Inferior parietal cortex (tissue), 1 donor: ENCODE measurements around the gene NWD2.

ENCODE experiments used
- DNase-seq: peaks from one replicate; pipeline ENCODE4 v3.0.0-alpha.2; 2016; ENCODE audit errors: extremely low spot score

Gene NWD2

DNA sequence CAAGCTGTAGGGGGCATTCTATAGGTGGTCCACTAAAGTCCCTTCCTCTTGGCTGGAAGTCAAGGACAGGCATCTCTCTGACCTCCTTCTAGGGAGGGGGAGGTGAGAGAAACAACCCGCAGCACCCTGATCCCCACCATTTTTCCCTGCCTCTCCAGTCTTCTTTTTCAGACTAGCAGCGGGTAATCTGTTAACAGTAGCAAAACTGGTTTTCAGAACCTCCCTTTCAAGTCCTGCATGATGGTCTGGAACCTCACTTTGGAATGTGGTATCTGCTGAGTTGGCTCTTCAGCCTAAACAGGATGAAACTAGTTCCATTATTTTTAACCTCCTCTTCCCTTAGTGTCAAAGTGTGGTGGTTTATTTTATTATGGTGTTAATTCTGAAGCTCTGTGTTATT lies 196.0 kb downstream of the NWD2 start:
- DNase-seq: no peak

DNA sequence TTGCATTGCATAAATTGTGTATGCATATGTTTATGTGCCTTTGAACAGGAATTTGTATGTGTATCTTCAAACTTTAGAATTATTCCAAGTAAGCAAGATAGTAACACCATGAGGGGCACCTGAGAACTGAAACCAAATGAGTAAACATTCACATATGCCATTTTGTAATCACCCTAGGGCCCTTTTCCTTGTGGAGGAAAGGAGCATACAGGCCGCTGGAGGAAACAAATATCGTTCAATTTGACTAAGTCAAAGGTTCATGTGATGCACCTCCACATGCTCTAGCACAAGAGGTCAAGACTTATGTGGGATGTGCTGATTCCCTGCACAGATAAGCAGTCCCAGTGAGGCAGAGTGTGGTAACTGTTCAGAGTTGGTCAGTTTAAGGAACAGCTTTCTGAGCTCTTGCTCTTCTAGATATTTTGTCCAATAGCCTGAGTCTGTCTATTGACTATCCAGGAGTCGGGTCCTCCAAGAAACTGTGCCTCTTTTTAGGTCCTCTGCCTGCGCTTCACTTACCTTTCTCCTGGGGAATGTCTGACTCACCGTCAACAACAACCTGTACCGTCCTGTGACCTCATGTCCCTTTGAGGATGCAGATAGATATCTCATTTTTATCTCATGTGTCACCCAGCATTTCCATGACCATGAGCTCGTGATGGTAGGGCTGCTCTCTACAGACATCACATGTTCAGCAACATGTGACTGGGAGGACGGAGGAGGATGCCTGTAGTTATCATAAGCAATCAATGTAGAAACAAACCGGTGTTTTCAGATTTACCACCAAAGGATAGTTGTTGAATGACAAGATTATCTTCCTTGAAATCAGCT lies 196.9 kb downstream of the NWD2 start:
- DNase-seq: no peak

DNA sequence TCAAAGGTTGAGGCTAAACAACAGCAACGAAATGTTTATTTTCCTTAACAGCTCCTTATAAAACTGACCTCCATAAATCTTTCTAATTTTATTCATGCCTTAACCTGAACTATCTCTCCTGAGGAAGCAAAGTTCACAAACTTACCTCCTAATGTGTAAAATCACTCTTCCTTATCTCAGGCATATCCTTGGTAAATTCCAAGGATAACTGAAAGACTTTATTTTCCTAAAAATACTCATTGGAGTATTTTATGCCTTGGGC lies 197.4 kb downstream of the NWD2 start:
- DNase-seq: no peak

DNA sequence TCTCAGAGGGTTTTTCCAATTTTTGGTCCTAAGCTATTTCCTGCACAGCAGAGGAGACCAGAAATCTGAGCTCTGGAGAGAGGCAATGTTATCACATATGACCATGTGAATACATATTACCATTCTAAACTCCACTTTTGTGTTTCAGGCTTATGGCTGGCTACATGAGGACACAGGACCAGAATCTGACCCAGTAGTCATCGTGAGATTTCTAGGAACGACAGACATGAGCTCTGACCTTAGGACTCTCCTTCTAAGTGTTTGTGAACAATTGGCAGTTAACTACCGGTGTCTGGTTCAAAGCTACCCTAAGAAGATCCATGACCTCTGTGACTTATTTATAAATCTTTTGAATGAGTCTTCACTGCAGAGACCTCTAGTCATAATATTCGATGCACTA lies 198.6 kb downstream of the NWD2 start:
- no peak for DNase-seq

DNA sequence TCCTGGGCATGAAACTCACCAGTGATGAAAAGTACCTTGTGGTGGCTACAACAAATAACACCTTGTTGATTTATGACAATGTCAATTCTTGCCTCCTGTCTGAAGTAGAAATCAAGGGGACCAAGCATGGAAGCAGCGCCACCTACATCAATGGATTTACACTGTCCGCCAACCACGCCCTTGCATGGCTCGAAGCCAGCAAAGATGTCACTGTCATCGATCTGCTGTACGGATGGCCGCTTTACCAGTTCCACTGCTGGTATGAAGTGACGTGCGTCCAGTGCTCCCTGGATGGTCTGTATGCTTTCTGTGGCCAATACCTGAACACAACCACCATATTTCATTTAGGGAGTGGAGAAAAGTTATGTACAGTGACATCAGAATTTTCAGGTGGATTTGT lies 200.5 kb downstream of the NWD2 start:
- DNase-seq: no peak

DNA sequence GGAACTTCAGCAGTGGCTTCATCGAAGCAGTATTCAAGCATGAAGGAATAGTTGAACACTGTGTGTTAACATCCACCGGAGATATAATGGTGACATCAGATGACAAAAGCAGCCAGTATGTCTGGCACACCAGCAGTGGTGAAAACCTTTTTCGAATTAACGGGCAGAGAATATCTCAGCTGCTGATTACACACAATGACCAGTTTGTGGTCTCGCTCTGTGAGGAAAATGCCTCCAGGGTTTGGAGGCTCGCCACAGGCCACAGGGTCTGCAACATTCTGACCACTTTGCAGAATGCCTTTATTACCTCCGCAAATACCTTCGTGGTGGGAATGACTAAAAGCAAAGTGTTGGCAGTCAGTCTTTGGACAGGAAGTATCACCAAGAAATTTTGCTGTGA lies 201.5 kb downstream of the NWD2 start:
- DNase-seq: no peak

DNA sequence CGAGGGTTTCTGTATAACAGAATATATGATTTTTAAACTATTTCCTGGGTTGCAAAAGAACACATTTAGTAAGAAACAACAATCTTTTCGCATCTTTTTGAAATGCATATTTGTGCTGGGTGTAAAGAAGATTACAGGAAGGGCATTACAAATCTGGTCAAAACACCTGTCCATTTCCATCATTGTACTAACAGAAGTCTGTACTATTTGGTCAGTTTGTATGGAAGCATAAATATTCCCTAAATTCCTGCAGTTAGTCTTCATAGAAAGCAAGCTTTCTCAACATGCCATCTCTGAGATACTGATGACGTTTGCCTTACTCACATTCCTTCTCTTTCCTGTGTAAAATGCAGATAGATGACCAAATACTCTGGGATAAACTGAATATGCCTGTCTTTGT lies 203.3 kb downstream of the NWD2 start:
- no peak for DNase-seq

DNA sequence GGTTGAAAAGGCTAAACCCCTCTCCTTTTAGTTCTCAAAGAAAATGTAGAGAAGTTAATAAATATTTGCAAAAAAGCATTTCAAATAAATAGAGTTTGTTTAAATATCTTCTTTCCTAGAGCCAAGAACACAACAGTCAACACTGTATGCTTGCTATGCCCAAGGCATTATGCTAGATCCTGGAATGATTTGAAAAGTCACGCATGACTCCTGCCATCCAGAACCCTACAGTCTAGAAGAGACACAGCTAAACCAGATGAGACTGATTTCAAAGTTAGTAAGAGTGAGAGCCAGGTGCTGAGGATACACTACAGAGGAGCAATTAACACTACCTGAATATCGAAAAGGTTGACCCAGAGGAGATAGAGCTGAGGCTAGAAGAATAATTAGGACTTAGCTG lies 205.8 kb downstream of the NWD2 start:
- no peak for DNase-seq

DNA sequence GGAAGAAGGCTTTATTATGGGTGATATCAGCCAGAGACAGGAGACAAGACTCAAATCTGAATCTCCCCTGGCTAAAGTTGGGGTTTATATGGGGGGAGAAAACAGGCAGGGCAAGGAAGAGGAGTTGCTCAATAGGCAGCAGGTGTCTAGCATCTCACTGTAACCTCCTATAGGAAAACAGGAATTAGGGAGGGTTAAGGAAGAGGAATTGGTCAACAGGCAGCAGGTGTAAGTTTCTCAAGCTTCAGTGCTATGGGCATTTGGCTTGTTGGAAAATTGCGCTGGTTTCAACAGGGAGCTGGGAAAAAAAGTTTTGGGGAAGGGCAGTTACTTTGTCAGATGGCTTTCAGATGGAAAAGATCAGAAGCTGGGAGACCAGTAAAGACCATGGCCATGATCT lies 206.4 kb downstream of the NWD2 start:
- DNase-seq: no peak

DNA sequence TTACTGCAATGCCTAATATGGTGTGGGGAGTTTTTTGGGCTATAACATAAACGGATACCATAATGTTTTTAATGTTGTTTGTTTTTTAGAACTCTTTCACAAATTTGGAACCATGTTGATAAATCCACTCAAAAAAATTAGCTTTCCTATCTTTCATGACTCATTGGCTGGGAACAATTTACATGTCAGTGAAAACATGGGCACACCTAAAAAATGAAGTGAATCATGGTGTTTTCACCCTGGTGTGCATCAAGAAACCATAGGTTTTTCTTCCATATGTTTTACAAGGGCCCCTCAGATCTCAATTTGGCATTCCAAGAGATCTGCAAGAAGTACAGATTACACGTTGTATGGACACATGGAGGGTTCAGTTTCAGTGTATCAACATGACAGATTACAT lies 207.1 kb downstream of the NWD2 start:
- no peak for DNase-seq

DNA sequence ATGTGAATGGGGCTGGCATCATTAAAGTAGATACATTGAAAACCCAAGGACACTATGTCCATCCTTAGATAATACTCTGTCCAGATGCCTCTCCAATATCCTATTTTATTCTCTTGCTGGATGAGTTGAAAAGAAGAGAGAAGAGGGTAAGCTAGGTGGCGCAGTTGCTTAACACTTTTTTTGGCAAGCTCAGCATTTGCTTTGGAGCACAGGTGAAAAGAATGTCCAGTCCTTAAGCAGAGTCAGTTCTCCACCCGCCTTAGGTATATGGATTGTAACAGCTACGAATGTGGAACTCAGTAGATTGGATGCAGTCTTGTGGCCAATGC lies 208.4 kb downstream of the NWD2 start:
- DNase-seq: peak; percentile 89

DNA sequence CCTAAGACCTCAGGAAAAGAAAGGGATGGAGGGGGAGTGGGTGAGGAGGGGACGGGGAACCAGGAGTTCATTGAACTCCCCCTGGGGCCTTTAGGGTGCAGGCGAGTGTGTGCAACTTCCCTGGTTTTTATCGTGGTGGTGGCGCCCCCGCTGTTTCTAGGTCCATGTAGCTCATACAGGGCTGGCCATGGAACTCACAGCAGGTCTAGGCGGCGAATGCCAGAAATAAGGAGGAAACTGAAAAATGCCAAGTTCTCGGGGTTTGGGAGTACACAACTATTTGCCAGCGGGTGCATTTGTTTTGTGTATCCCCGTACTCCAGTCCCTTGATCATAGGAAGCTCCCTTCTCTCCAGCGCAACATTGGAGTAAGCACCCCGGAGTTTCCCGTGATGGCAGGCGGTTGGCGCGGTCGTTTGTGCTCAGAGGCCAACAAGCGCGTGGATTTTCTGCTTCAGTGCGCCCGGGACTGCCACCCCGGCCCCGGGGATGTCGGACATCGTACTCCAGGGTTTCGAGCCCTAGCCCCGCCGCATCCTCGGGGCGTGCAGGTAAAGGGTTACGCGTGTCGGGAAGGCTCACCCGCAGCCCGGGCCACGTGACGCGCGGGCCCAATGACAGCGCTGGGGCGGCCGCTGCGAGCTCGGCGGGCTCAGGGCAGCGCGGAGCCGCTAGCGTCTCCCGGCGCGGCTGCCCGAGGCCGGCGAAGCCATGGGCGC lies 208.9 kb downstream of the NWD2 start:
- DNase-seq: peak; percentile 59

DNA sequence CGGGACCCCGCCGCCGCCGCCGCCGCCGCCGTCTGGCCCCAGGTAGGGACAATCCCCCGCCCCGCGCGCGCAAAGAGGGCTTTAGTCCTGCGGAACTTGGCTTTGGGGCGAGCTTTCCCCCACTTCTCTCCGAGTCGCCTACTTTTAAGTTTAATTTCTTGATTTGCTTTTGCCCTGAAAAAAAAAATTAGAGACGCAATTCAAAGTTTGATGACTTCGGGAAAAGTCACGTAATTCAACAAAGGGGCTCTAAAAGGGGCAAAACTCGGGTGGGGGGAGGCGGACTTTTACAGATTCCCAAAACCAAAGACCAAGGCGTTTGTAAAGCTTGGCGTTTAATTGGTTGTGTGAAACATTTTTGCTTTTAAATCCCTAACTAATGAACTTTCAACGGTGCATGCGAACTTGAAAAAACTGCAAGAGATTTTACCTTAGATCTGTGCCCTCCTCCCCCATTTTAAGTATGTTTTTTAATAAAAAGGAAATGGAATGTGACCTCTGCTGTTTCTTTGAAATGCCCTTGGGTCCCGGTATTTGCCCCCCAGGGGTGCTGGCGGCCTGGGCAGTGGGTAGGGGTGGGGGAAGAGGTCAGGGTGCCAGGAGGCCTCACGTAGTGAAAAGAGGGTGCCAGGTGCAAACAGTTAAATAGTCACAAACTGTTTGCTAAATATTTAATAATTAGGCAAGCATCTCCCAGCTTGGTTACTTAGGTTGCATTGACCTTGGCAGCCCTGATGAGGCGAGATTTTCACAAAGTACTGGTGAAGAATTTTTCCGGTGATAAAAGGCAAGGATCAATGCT lies 209.7 kb downstream of the NWD2 start:
- DNase-seq: no peak

DNA sequence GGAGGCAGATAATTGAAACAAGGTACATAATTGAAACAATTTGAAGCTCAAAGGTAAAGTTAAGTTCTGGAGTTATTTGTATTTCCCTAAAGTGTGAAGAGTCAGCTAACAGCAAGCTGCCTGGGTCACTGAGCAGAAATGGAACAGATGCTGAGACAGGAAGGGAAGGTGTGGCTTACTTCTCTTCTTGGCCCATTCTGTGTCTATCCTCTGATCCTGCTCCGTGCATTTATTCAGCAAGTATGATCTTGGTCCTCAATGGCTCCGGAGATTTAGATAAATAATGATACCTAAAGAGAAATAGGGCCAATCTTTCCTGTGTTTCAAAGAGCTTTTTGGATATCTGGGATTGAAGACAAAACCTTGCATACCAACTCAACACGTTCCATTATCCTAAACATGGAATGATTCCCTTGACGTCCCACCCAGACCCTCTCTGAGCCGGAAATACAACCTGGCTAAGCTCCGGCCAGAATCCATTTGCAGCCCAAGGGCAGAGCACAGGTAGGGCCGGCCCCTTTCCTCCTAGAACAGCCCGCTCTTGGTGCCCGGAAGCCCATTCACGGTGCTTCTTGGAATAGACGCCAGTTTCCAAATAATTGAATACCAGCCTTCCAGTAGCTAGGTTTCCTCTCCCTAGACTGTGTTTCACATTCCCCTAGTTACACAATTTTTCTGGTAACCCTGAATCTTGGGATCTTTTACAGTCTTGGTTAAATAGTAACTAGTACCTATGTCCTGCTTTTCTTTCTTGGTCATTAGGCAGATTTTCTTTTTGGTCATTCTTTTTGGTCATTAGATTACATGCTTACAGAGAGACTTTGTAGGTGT lies 211.0 kb downstream of the NWD2 start:
- no peak for DNase-seq

DNA sequence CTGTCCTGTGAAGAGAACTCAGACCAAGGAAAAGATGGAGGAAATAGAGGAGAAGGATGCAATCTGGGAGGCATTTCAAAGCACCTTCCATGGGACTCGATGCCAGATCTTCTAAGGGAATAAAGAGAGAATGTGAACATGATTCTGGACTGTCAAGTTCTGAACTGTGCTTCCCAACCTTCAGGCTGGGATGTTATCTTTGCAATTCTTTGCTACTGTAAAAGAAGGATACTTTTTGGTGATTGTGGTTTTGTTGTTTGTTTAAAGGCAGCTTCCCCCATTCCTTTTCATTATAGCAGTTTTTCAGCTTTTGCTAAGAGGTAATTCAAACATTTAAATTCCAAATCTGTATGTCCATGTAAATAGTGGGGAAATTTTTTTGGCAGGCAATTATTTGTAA lies 217.3 kb downstream of the NWD2 start:
- DNase-seq: no peak

DNA sequence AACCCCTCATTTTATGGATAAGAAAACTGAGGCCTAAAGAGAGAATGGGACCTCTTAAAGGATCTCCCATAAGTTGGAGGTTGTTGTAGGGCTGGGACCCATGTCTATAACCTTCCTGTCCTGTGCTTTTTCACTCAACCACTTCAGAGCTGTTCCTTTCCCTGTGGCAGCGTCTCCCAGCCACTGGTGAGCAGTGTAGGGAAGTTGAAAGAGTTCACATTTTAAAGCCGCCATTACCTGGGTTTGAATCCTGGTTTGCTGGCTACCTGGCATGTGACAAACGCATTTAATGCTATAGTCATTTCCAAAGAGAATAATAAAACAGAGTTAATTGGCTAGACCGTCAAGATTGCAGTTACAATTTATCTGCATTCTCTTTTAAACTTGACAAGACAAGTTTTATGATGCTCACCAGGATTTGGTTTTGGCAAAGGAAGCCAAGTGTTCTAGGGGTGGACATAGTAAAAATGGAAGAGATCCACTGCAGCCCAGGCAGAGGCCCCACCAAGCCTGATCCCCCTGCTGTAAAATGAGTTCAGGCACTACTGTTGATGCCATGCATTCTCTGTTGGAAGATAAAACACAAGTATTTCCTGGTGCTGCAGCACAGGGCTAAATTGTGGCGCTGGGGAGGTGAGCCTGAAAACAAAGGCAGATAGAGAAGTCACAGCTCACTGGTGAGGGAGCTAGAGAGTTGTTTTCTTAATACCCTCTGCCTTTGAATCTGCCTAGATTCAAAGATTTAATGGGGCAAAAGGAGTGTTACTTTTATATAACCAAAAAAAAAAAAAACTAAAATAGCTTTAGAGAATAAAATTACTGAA lies 218.7 kb downstream of the NWD2 start:
- no peak for DNase-seq

DNA sequence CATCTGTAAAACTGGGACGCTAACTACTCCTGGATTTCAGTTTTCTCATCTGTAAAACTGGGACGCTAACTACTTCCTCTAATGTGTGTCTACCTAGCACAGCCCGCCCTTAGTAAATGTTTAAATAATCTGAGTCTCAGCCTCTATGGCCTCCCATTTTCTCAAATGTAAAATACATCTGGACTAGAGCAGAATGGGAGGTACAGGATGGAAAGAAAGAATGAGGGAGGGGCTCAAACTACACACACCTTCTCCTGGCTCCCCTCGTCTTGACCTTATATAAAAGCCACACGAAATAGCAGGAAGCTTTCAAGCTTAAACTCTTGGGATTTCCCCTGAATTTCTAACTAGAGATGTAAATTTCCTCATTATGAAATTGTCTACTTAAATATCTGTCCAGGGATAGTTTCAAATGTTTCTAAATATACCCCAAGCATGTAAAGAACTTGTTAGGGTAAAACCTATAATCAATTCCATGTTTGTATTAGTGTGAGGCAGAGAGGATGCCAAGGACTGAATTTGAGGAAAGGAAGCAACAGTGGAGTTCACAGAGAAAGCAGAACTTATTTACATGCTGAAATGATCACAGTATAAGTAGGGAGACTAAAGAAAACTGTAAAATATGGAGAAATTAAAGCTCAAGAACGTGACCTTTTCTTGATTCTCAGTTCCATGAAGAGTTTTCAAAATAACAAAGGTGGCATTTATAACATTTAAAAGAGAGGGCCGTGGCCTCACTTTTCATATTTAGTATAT lies 220.0 kb downstream of the NWD2 start:
- DNase-seq: no peak

DNA sequence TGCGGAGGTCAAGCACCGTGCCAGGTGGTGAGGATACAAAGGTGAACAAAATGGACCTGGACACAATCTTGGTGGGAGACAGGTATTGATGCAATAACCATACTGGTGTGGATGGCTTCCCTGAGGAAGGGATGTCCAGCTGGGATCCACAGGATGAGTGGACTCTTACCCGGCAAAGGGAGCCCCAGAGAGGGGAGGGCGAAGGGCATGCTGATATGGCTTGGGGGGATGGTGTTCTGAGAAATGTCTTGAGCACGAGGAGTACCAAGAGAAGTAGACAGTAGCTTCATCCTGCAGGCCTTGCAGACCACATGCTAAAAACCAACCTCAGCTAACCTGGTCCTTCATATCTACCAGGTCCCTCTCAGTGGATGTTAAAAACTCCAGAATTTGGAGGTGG lies 220.8 kb downstream of the NWD2 start:
- DNase-seq: no peak

DNA sequence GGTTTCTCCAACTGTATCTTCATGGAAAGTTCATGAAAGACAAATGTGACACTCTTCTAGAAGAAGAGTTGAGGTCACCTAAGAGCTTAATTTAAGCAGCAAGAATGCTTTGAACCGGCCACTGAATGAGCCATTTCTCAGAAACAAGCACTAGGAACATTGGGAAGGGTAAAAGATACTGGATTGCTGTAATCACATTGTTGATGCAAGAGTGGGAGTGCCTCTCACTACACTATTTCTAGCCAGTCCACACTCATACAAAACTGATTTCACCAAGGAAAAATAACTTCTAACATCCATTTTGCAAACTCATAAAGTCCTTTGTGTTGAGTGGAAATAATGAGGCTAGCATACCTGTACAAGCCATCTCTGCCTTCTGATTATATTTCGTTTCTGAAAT lies 221.3 kb downstream of the NWD2 start:
- DNase-seq: no peak

DNA sequence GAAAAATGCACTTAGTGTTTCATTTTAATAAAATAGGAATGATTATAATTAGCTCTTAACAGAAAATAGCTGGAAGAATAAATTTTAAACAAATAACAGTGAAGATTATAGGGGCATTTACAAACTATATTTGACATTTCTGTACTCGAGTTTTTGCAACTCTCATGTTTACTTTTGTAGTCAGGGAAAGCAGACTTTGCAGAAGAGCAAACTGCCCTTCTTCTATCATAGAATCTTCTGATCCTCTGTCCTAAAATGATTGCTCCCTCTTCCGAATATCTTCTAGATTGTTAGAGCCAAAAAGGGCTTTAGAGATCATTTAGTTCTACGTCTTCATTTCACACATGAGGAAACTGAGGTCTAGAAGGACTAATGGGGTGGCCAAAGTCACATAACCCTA lies 222.7 kb downstream of the NWD2 start:
- no peak for DNase-seq

DNA sequence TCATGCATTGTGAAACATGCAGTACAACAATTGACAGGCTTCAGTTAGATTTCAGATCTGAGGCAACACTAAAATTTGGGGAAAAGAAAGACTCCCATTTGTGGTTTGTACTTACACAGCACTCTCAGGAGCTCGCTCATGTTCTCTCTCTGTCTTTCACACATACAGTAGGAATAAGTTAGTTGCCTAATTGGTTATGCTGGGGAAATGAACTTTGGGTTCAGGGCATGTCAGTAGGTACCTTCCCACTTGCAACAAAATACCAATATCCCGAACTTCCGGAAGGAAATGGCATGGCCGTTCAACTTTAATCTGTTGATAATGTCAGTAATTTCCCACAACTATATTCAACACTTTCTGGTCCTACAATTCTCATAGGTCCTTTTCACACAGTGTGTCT lies 223.3 kb downstream of the NWD2 start:
- DNase-seq: no peak
